Thyroid gland (tissue), 4 donors: Measurements from ENCODE around the gene CHSY1.

Experiments used
- CTCF ChIP-seq, 6 experiments: fragments of 200-600 bp in 3 of 6; fragments of 450-650 bp in 3 of 6; sonication (generic) in 3 of 6; IDR thresholded peaks; one replicate each; pipeline ENCODE4 v1.5.1; 2016 to 2019; ENCODE audit warnings: antibody characterized with exemption in 6 of 6, mild to moderate bottlenecking in 2 of 6, inconsistent platforms in 1 of 6, moderate library complexity in 1 of 6
- POLR2A ChIP-seq, 2 donors: fragments of 450-650 bp; IDR thresholded peaks; one replicate each; pipeline ENCODE4 v1.6.1; 2017; ENCODE audit warnings: antibody characterized with exemption in 2 of 2, mild to moderate bottlenecking in 2 of 2, moderate library complexity in 1 of 2

DNA sequence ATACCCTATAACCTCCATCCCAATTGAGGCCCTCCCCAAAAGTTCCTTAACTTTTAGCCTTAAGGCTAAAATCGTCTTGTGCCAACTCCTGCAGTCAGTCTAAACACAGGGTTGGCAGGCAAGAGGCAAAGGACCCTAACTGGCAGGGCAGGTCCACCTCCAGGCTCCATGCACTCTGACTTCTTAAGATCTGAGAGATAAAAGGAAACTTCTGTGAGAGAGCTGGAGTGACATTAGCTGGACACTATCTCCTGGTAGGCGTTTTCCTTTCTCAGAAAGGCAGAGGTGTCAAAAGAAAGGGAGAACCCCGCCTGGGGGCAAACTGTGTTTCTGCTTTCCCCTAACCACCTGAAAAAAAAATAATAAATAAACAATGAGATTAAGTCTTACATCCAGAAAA is 3.6 kb downstream of the CHSY1 start:
- no peak for TF ChIP-seq CTCF (IDR thresholded peaks at IDR 0.05)
- TF ChIP-seq POLR2A (IDR thresholded peaks at IDR 0.05): no peak
